HG03571 (cell line): ENCODE results near the gene TBX4.
"Not testable (repeated sequence)": the region's sequence is repeated elsewhere in the genome, so short reads cannot be mapped to it uniquely, and the experiment has no call there.

Experiments used
- ATAC-seq: cut with Tn5 transposase; IDR thresholded peaks from one replicate; pipeline ENCODE4 v1.9.1; 2021; ENCODE audit not compliant: unreplicated experiment

TBX4 gene

DNA sequence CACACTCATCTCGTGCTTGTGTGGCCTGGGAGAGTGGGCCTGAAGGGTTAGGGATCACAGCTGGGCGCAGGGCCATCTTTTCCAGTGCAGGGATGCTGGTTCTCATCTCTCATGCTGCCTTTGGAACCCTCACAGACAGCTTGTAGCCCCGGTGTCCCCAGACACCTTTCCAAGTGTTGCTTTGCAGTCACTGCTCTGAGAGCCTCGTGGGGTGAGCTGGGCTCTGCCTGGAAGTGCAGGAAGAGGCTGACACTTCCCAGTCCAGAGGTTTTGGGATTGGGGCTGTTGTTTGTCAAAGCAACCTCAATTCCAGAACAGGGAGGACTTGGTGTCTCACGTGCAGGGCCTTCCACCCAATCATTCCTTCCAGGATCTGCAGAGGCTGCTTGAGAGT is 28.2 kb downstream of the TBX4 start:
- ATAC-seq = no peak

DNA sequence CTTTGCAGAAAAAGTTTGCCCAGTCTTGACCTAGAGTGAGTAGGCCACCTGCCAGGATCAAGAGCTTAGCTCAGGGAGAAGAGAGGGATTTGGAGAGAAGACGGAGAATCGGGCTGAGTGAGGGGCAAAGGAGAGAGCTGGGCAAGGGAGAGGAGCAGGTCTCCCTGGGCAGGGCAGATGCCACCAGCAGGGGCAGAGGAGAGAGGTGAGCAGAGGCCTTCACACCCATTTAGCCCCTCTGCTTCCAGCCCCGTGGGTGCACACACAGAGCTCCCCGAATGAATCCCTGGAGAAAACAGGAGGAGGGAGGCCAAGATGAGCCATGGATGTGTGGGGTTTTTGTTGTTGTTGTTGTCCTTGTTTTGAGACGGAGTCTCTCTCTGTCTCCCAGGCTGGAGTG is 29.2 kb downstream of the TBX4 start:
- no peak for ATAC-seq

DNA sequence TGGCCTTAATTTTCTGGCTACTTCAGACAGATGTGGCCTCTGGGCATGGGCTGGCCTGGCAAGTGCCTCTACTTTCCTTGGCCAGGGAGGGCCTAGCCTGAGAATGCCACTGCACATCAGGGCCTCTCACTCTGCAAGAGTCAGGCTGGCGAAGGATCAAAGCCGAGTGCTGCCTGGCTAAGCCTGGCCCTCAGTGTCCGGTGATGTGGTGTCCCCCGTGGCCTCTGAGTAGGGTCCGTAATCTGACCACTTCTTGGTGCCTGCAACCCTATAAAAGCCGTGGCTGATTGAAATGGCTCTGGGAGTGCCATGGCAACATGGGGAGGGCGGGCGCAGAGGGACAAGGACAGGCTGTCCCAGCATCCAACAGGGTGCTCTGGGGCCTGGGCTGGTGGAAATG is 30.2 kb downstream of the TBX4 start:
- no peak for ATAC-seq

DNA sequence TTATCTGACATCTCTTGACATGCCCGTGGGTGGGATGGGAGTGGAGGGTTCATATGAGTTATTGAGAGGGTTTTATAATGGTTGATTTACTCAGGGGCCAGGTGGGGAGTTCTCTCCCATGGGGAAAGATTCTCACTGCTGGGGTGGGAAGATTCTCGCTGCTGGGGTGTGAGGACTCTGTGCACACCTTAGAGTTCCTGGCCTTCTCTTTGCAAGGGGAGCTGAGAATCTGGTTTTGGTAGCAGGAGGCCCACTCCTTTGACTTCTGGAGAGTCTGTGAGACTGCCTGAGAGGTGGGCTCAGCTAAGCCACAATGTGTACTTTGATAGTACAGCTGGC is 31.5 kb downstream of the TBX4 start:
- no peak for ATAC-seq

DNA sequence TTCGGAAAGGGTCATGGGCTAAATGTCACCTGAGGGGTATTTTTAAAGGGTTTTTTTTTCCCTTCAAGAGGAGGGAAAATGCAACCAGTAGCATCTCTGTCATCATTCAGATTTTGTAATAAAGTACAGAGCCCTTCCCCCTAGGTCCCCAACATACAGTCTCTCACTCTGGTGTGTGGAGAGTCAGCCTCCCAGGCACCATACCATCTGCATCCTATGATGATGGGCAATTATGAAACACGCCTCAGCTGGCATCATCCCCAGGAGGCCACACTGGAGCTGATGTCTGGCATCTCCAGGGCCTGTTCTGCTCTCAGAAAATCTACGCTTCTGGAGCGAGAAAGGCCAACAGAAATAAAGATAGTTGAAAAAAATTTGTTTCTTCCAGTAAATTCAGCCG is 32.0 kb downstream of the TBX4 start:
- no peak for ATAC-seq

DNA sequence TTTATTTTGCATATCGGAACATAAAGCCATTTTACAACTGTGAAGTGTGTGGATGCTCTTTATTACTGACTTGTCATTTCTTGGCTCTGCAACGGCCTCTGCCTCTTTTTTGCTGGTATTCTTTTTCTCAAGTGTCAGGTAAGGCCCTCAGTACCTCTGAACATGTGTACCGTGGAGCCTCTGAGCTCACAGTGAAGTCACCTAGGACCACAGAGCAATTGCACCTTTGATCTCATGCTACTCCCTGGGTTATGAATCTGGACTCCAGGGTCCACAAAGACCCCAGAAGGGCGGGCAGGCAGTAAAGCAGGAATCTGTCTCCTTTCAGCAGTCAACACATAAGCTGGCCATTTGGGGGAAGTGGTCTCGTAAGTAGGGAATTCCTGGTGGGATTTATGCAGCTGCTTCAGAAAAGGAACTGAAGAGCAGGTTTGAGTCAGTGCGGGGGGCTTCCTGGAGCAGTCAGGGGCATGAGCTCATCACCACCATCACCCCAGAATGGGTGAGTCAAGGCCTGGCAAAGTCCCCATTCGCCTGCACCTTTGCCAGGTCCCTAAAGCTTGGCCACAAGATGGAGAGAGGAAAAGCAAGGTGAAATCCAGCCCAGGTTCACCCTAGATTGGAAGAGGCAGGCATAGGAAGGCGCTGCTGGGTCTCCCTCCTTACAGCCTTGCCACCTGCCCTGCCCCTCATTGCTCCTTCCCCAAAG is 33.0 kb downstream of the TBX4 start:
- no peak for ATAC-seq

DNA sequence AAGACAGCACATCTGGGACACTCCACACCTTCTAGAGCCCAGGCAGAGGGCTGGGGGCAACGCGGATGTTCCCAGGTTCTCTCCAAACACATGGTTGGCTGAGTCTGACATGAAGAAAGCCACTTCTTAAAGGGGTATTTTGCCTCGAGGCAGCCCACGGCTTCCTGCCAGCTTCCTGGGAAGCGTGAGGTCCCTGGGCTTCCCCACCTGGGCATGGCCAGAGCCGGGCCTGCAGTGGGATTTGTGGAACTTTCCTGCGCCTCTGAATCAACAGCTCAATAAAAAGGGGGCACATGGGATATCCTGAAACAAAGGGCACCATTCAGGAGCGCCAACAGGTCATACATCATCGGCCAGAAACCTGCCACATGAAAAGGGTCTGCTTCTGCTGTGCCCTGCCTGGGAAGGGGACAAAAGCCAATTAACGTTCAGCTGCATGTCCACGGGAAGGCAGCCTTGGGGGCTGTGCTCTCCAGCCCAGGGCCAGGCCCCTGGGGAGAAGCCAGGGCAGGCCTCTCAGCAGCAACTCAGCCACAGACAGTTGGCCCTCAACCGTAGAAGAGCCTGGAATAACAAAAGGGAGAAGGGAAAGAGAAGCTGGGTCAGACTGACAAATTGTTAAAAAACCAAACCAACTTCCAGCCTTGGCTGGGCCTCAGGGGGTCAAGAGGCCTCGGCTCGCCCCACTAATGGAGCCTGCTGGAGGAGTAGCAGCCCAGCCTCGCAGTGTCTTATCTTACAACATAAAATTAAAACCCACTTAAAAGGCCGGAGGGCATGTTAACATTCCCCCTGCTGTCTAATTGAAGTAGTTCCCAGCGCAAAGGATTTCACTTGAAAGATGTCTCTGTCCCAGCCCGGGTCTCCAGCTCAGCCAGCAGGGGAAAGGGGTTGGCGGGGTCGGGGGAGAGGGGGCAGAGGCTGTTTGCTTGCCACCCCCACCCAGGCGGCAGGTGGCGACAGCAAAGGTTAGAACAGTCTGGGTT is 34.2 kb downstream of the TBX4 start:
- no peak for ATAC-seq

DNA sequence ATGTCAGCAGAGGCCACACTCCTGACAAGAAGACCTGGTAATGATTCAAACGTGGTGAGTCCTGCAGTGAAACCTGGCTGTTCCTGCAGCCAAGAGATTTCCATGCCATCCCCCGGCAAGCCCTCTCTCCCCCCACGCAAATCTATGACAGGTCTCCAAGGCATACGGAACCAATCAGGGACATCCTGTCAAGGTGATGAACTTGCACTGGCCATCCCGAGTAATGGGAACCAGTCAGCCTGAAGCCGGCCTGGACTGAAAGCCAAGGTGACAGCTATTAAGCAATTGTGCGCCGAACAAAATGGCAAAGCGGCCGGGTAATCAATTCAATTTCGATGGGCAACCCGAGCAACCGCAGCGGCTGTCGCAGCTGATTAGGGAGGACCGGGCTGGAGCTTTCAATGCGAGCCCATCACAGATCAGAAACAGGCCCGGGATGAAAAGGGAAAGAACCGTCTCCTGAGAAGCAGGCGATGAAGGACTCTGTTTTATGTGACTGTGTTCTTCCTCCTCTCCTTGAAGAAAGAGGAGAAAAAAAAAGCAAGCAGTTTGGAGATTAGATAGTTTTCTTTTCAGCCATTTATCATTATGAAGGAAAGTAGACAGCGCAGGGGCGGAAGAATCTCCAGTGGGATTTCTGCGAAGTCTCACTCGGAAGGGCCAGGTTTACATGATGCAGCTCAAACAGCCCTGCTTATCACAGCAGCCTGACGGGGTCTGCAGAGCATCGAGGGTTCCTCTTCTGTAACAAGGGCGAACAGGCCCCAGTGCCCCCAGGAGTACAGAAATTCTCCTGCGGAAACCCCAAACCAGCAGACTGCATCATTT is 35.2 kb downstream of the TBX4 start:
- no peak for ATAC-seq

DNA sequence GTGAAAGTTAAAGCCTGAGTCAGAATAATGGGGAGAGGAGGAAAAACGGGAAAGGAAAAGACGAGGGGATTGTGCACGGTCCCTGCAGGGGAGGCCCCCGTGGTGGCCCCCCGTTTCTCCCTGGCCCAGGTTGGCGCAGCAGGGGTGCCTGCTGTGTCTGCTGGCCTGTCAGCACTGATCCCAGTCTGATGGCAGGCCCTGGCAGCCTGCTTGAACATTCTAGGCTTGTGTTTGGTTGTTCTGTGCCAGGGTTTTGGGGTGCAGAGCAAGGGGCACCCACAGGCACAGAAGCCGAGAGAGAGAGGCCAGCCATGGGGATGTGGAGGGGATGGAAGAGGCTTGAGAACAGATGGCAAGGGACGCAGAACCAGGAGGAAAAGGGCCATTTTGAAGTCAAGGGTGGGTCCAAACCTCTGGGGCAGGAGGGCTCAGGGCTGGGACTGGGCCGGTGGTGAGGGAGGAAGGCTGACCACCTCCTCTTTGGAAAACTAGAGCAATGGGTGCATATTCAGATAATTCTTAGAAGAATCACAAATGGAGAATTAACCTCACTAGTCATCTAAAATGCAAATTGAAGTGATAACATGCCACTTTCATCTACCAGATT is 35.9 kb downstream of the TBX4 start:
- no peak for ATAC-seq

DNA sequence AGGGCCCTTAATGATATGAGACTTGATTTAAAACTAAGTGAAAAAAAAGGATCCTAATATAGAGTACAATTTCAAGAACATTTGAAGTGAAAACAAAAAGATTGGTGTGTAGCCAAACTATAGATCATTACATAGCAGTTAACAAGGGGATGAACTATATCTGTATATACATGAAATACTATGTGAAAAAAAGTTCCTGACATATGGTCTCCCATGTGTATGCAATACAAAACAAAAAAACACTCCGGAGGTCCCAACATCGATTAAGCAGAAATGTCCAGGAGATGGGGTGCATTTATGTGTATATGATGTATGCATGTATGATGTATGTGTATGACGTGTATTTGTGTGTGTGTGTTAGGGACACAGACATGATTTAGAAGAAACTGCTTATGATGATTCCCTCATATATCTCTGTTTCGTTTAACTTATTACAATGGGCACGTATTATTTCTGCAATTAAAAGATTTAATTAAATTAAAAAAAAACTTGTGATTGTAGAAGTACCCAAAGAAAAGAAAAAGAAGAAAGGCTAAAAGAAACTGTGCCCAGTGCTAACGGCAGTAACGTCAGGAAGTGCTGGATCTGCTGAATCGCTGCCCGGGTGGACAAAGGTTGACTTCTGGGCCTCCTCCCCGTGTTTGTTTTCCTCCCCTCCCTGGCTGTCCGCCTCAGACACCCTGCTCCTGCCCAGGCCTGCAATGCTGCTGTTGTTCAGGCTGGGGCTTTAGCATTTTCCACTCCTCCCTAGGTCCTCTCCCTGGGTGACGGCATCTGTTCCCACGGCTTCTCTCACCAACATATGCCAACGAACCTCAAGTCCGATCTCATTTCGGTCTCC is 36.9 kb downstream of the TBX4 start:
- no peak for ATAC-seq

DNA sequence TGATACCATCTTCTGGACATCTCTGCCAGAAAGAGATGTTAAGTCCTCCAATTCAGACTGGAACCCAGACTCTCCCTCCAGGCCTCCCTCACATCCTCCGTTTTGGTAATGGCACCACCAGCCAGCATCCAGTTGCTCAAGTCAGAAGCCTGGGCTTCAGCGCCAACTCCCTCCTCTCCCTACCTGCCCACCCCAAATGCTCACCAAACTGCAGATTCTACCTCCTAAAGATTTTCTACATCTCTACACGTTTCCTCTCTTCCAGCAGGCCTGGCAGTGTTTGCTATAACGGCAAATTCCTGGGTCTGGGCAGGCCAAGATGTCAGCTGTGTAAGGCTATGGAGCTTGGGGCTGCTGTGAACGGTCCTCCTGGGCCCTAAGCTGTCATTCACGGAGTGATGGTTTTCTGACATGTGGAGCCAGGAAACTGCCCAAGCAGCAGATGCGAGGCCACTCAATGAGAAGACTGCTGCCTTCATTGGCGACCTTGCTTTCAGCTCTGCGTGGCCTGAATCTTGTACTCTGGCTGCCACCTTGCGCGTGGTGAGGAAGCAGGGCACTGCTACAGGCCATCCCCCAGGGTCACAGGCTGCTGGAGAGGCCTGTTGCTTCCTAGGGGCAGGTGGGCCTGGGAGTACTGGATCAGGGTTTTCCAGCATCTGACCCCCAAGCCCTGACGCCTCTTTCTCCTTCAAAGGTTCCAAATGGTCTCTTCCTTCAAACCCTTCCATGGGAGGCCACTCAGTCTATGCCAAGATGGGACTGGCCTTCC is 37.7 kb downstream of the TBX4 start:
- ATAC-seq = no peak

DNA sequence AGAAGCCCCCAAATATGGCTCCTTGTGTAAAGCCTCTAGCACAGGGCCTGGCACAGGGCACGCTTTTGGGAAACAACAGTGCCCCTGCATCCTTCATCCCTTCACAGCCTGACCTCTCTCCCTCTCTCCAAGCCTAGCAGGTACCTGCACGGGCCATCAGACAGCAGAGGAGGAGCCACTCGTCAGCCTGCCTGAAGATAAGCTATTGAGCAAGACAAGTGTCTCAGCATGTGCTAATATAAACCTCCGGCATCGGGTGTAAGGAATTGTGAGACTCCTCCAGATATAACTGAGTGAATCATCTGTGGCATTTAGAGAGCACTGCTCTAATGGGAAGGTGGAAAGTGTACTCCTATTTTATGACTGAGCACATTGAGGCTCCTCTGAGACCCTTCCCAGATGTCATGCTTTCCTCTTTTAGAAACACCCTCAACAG is 38.3 kb downstream of the TBX4 start:
- ATAC-seq = no peak

DNA sequence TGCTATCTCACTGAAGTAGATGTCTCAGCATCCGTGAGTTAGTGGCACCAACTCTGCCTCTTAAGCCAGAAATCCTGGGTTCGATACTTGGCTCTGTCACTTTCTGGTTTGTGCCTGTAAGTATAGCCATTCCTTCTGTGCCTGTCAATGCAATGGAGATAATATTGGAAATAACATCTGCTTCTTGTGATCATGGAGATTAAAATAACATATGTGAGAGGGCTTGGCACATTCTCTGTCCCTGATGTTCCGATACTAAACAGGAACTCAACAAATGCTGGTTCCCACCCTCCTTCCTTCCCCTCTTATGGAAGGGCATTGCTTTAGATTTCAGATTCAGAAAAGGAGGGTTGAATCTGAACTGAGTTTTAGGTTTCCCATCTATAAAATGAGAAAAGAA is 39.8 kb downstream of the TBX4 start:
- no peak for ATAC-seq

DNA sequence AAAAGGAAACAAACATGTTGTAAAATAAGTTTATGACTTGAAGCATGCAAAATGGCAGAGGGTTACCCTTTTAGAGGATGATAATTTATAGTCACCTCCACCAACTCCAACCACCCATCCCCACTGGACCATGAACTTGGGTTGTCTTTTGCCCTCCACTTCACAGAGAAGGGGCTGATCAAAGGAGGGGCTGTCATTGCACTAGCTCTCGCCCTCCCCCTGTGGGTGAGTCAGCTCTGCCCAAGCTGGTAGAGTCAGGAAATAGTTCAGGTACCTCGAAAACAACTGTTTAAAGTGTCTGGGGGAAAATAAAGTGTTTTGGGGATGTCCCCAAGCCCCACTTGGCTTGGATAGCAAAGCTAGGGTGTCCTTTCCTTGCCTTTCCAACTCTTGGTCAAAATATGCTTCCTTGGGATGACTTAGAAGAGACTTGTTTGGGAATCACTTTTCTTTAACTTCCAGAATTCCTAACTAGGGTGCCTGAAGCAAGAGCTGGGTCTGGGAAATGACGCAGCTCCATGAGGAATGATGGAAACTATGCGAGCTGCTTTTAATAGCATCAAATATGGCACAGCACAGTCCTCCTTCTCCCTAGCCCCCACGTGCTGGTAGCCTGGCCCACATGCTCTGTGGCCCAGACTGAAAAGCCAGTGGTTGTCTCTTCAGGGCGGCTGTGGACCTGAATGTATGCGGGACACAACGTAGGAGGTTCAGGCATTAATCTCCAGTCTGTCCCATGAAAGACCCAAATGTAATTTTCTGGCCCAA is 40.7 kb downstream of the TBX4 start:
- ATAC-seq = no peak

DNA sequence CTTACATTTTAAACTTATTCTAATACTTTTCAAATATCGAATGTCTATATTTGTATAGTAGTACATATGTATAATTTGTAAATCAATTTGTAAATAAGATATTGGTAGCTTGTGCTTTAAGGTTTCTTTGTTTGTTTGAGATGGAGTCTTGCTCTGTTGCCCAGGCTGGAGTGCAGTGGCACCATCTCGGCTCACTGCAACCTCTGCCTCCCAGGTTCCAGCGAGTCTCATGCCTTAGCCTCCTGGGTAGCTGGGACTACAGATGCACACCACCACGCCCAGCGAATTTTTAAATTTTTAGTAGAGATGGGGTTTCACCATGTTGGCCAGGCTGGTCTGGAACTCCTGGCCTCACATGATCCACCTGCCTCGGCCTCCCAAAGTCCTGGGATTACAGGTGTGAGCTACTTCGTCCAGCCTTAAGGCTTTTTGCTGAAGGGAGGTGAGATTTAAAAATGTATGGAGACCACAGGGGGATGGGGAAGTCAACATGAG is 41.7 kb downstream of the TBX4 start:
- ATAC-seq = not testable (repeated sequence)

DNA sequence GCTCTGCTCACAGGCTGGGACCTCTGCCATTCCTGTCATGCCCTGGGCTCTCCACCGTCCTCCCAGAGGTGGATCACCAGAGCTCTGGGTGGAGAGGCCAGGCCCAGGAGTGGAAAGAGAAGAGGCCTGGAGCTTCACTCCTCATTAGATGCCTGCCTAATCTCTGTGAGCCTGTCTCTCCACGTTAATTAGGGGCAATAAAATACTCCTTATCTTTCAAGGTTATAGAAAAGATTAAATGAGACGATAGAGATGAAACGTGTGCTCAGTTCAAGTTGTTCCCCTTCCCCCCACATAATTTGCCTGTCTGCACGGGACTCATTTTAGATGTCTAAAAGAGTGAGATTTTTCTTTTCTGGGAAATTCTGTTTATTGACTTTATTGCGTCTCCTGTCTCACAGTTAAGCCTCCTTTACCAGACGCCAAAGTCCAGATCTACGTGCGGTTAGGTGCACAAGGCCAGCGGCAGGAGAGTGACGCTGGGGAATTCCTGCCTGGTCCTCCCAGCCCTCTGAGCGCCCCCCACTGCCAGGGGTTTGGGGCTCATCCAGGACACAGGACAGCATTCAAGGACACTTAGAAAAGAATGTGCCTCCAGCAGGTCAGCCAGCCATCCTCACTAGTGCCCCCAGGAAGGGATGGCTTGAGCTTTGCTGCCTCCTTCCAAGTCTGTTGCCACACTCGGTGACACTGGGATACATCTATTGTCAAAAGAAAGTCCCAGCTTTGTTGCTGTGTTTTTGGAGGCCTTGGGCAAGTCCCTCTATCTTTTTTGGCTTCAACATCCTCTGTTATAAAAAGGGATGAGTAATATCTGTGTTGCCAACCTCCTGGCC is 42.3 kb downstream of the TBX4 start:
- no peak for ATAC-seq

DNA sequence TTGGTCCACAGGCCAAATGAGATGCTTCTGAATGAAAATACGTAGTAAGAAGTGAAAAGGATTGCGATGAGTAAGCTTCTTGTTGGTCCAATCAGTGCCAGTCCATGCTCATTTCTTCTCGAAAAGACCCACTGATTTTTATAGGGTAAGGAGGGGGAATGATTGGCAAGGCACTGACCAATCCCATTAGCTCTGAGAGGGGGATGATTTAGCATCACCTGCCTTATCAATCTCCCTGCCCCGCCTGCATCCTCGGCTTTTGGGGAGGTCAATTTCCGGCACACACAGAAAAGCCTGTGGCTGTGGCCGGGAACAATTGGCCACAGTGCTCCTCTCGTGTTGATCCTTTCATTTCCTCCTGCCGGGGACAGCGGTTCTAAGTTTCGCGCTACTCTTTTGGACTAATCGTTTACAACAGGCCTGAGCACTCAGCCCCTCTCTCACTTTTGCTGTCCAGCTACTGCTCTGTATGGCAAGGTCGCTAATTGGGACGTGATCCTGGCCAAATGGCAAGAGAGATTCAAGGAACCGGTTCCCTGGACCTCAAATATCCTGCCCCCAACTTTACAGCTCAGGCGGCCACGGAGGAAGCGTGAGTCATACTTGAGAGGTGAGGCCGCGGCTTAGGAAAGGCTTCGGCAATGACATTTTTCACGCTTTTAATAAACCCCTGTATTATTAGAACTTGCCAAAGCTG is 43.1 kb downstream of the TBX4 start:
- ATAC-seq = no peak
